GM12878 (cell line): Measurements from ENCODE around the gene PRDM15. TPM values are rescaled to one million over a fixed set of nuclear protein-coding genes. Genes with fewer than 3 reads are reported as not detected.

ENCODE experiments used
- ASH2L ChIP-seq: fragments of 300-600, 200-600 bp; sonication (generic); IDR thresholded peaks from 2 replicates; pipeline ENCODE4 v1.6.1; 2017; ENCODE audit warnings: low read depth, mild to moderate bottlenecking, borderline replicate concordance
- BACH1 ChIP-seq: fragments of 450-650 bp; IDR thresholded peaks from 2 replicates; pipeline ENCODE4 v1.6.1; 2017; ENCODE audit warnings: mild to moderate bottlenecking, borderline replicate concordance
- CREB1 ChIP-seq: IDR thresholded peaks from 2 replicates; pipeline ENCODE4 v1.6.1; 2012; ENCODE audit warnings: low read depth, mild to moderate bottlenecking, inconsistent platforms
- FOXM1 ChIP-seq: IDR thresholded peaks from 2 replicates; pipeline ENCODE4 v1.6.1; 2012; ENCODE audit warnings: low read depth, mild to moderate bottlenecking, inconsistent platforms, low read length, moderate library complexity
- KAT2A ChIP-seq: conservative IDR thresholded peaks from 2 replicates; pipeline ENCODE4 v1.6.1; 2011; ENCODE audit warnings: low read depth, low read length; ENCODE audit not compliant: control insufficient read depth
- KLF5 ChIP-seq: fragments of 450-650 bp; IDR thresholded peaks from 2 replicates; pipeline ENCODE4 v1.6.1; 2014; ENCODE audit warnings: mild to moderate bottlenecking; ENCODE audit not compliant: partially characterized antibody
- MEF2B ChIP-seq: fragments of 450-650 bp; IDR thresholded peaks from 2 replicates; pipeline ENCODE4 v1.6.1; 2018; ENCODE audit warnings: mild to moderate bottlenecking, moderate library complexity; ENCODE audit not compliant: partially characterized antibody, poor library complexity, severe bottlenecking
- MXI1 ChIP-seq: fragments of 150-350 bp; IDR thresholded peaks from 2 replicates; pipeline ENCODE4 v1.6.1; 2011; ENCODE audit warnings: low read depth, mild to moderate bottlenecking, inconsistent platforms, low read length, improper control_type of control experiment
- MYB ChIP-seq: fragments of 150-350 bp; IDR thresholded peaks from 2 replicates; pipeline ENCODE4 v1.6.1; 2014; ENCODE audit warnings: mild to moderate bottlenecking, low read depth, low read length, borderline replicate concordance
- PAX5 ChIP-seq: IDR thresholded peaks from 2 replicates; pipeline ENCODE4 v1.6.1; 2011; ENCODE audit warnings: low read depth, low read length, borderline replicate concordance
- POLR2AphosphoS2 ChIP-seq: IDR thresholded peaks from 2 replicates; pipeline ENCODE4 v1.6.1; 2011; ENCODE audit warnings: low read depth, mild to moderate bottlenecking, low read length, improper control_type of control experiment, moderate library complexity
- SP1 ChIP-seq: IDR thresholded peaks from one replicate; pipeline ENCODE4 v1.6.1; 2011; ENCODE audit warnings: low read depth, low read length
- STAT1 ChIP-seq: fragments of 450-650 bp; conservative IDR thresholded peaks from 2 replicates; pipeline ENCODE4 v1.6.1; 2014; ENCODE audit warnings: antibody characterized with exemption, mild to moderate bottlenecking
- TBL1XR1 ChIP-seq: IDR thresholded peaks from 2 replicates; pipeline ENCODE4 v1.6.1; 2012; ENCODE audit warnings: low read depth, low read length, improper control_type of control experiment
- polyA plus RNA-seq, 11 experiments: library from polyadenylated mRNA; depleted of rRNA in 4 of 11; unstranded in 6 of 11; stranded (reverse) in 5 of 11; fragments of >200 nt; fragmentation: Nextera tagmentation in 4 of 11; fragmentation: Illumina TruSeq in 1 of 11; extraction: Ambion mirVana in 4 of 11; extraction: Trizol in 1 of 11; gene quantifications; 1 replicate in 1 of 11; 2 replicates in 10 of 11; pipeline versions ENCODE4 v1.2.1 to v1.2.3, GENCODE V29; 2011 to 2016; ENCODE audit warnings: inconsistent platforms in 2 of 11, missing spikeins in 2 of 11, low read depth in 1 of 11
- total RNA-seq, 4 experiments: library from RNA; depleted of rRNA in 3 of 4; stranded (reverse); fragments of >200 nt in 3 of 4; fragmentation: Illumina TruSeq in 1 of 4; extraction: Trizol in 1 of 4; gene quantifications; 2 replicates each; pipeline versions ENCODE4 v1.2.1 to v1.2.3, GENCODE V29; 2013 to 2021
- TF ChIP-seq, protein P1 (sequence below): IDR thresholded peaks from 2 replicates; pipeline ENCODE4 v1.6.1; 2012; ENCODE audit warnings: improper control_type of control experiment, low read depth, low read length; ENCODE audit not compliant: insufficient replicate concordance
- TF ChIP-seq, protein P2 (sequence below): fragments of 450-650 bp; IDR thresholded peaks from 2 replicates; pipeline ENCODE4 v1.6.1; 2016; ENCODE audit warnings: mild to moderate bottlenecking
- TF ChIP-seq, protein P3 (sequence below): IDR thresholded peaks from 2 replicates; pipeline ENCODE4 v1.6.1; 2011; ENCODE audit warnings: borderline replicate concordance, low read depth, mild to moderate bottlenecking, moderate library complexity, low read length; ENCODE audit not compliant: insufficient read depth, poor library complexity, severe bottlenecking
- TF ChIP-seq, protein P4 (sequence below): IDR thresholded peaks from 2 replicates; pipeline ENCODE4 v1.6.1; 2012; ENCODE audit warnings: low read length, inconsistent platforms
- TF ChIP-seq, protein P5 (sequence below): IDR thresholded peaks from 2 replicates; pipeline ENCODE4 v1.6.1; 2011; ENCODE audit warnings: mild to moderate bottlenecking, low read depth, low read length, moderate library complexity; ENCODE audit not compliant: insufficient replicate concordance

PRDM15 gene
- total and polyA plus RNA-seq, 10 of the 15 experiments (the other 5 are each of a cell fraction or from before 2014, with no cell fraction given), result 2.2 to 16.0 (median 8.6) TPM

DNA sequence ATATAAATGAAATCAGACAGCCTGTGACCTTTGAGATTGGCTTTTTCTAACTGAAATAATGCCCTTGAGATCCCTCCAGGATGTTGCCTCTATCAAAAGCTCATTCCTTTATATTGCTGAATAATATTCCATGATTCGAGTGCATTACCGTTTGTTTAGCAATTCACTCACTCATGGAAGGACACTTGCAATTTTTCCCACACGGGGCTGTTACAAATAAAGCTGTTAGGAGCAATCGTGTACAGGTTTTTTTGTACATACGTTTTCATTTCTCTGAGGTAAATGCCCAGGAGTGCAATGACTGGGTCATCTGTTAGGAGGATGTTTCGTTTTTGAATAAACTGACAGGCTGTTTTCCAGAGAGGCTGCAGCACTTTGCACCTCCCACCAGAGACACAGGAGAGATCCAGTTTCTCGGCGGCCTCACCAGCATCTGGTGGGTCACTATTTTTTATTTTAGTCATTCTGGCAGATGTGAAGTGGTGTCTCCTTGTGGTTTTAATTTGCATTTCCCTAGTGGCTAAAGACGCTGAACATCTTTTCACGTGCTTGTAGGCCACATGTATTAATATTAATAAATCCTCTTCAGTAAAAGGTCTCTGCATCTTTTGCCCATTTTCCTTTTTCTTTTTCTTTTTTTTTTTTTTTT lies 11.0 kb downstream of the PRDM15 start (continued):
- TF ChIP-seq STAT1 (no peak), POLR2AphosphoS2 (no peak), SP1 (no peak), FOXM1 (0 out of 2 replicates have a peak, but pooled peaks have one; percentile 47), BACH1 (no peak), MYB (no peak), PAX5 (0 out of 2 replicates have a peak, but pooled peaks have one; percentile 22), KAT2A (no peak), ASH2L (0 out of 2 replicates have a peak, but pooled peaks have one; percentile 34), TBL1XR1 (peak; percentile 49; the same call in 1 of the 2 replicates), MXI1 (peak; percentile 77; the same call in 1 of the 2 replicates), KLF5 (no peak), MEF2B (peak; percentile 92), CREB1 (no peak)
- TF ChIP-seq, protein P1, sequence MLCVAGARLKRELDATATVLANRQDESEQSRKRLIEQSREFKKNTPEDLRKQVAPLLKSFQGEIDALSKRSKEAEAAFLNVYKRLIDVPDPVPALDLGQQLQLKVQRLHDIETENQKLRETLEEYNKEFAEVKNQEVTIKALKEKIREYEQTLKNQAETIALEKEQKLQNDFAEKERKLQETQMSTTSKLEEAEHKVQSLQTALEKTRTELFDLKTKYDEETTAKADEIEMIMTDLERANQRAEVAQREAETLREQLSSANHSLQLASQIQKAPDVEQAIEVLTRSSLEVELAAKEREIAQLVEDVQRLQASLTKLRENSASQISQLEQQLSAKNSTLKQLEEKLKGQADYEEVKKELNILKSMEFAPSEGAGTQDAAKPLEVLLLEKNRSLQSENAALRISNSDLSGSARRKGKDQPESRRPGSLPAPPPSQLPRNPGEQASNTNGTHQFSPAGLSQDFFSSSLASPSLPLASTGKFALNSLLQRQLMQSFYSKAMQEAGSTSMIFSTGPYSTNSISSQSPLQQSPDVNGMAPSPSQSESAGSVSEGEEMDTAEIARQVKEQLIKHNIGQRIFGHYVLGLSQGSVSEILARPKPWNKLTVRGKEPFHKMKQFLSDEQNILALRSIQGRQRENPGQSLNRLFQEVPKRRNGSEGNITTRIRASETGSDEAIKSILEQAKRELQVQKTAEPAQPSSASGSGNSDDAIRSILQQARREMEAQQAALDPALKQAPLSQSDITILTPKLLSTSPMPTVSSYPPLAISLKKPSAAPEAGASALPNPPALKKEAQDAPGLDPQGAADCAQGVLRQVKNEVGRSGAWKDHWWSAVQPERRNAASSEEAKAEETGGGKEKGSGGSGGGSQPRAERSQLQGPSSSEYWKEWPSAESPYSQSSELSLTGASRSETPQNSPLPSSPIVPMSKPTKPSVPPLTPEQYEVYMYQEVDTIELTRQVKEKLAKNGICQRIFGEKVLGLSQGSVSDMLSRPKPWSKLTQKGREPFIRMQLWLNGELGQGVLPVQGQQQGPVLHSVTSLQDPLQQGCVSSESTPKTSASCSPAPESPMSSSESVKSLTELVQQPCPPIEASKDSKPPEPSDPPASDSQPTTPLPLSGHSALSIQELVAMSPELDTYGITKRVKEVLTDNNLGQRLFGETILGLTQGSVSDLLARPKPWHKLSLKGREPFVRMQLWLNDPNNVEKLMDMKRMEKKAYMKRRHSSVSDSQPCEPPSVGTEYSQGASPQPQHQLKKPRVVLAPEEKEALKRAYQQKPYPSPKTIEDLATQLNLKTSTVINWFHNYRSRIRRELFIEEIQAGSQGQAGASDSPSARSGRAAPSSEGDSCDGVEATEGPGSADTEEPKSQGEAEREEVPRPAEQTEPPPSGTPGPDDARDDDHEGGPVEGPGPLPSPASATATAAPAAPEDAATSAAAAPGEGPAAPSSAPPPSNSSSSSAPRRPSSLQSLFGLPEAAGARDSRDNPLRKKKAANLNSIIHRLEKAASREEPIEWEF, result peak; percentile 36
- TF ChIP-seq, protein P2, sequence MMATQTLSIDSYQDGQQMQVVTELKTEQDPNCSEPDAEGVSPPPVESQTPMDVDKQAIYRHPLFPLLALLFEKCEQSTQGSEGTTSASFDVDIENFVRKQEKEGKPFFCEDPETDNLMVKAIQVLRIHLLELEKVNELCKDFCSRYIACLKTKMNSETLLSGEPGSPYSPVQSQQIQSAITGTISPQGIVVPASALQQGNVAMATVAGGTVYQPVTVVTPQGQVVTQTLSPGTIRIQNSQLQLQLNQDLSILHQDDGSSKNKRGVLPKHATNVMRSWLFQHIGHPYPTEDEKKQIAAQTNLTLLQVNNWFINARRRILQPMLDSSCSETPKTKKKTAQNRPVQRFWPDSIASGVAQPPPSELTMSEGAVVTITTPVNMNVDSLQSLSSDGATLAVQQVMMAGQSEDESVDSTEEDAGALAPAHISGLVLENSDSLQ, result peak; percentile 72
- TF ChIP-seq, protein P3, sequence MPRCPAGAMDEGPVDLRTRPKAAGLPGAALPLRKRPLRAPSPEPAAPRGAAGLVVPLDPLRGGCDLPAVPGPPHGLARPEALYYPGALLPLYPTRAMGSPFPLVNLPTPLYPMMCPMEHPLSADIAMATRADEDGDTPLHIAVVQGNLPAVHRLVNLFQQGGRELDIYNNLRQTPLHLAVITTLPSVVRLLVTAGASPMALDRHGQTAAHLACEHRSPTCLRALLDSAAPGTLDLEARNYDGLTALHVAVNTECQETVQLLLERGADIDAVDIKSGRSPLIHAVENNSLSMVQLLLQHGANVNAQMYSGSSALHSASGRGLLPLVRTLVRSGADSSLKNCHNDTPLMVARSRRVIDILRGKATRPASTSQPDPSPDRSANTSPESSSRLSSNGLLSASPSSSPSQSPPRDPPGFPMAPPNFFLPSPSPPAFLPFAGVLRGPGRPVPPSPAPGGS, result peak; percentile 20
- TF ChIP-seq, protein P4, sequence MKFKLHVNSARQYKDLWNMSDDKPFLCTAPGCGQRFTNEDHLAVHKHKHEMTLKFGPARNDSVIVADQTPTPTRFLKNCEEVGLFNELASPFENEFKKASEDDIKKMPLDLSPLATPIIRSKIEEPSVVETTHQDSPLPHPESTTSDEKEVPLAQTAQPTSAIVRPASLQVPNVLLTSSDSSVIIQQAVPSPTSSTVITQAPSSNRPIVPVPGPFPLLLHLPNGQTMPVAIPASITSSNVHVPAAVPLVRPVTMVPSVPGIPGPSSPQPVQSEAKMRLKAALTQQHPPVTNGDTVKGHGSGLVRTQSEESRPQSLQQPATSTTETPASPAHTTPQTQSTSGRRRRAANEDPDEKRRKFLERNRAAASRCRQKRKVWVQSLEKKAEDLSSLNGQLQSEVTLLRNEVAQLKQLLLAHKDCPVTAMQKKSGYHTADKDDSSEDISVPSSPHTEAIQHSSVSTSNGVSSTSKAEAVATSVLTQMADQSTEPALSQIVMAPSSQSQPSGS, result peak; percentile 61
- TF ChIP-seq, protein P5, sequence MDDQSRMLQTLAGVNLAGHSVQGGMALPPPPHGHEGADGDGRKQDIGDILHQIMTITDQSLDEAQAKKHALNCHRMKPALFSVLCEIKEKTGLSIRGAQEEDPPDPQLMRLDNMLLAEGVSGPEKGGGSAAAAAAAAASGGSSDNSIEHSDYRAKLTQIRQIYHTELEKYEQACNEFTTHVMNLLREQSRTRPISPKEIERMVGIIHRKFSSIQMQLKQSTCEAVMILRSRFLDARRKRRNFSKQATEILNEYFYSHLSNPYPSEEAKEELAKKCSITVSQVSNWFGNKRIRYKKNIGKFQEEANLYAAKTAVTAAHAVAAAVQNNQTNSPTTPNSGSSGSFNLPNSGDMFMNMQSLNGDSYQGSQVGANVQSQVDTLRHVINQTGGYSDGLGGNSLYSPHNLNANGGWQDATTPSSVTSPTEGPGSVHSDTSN, result peak; percentile 36
